H1 (cell line): ENCODE data around the gene SCP2. TPM values are rescaled to one million over a fixed set of nuclear protein-coding genes. Genes with fewer than 3 reads are reported as not detected.
A peak's percentile ranks its signal among the peaks of the same experiment; 100 is the strongest.

ENCODE experiments used
- CTCF ChIA-PET: fragments of 300-600 bp; sonication (Branson Sonifier 250); formaldehyde crosslinking; loops from one replicate; lab custom pipeline; 2021; ENCODE audit not compliant: partially characterized antibody; lab: Charles Lee
- POLR2A ChIA-PET: fragments of 300-600 bp; sonication (Branson Sonifier 250); formaldehyde crosslinking; loops from one replicate; lab custom pipeline; 2021; ENCODE audit warnings: inconsistent platforms; ENCODE audit not compliant: partially characterized antibody; lab: Charles Lee
- DNase-seq, 2 experiments: peaks; one replicate each; pipeline versions ENCODE4 v3.0.0 to v3.0.0-alpha.2; 2010 to 2022; ENCODE audit warnings: low spot score in 2 of 2, low read depth in 1 of 2, mixed read lengths in 1 of 2
- FAIRE-seq: peaks from 2 replicates; lab custom pipeline; 2011; peaks lifted over from hg19 to GRCh38; lab: Jason Lieb, UNC
- H2AFZ ChIP-seq: 2 replicates; pipeline ENCODE4 v1.8.1; 2012; ENCODE audit warnings: low read length, inconsistent platforms
- H2AK5ac ChIP-seq: 2 replicates; pipeline ENCODE4 v1.6.1; 2013; ENCODE audit warnings: low read depth, low read length
- H2BK120ac ChIP-seq: replicated peaks from 2 replicates; pipeline ENCODE3; 2013; ENCODE audit warnings: low read depth, low read length, inconsistent platforms
- H2BK12ac ChIP-seq: 2 replicates; pipeline ENCODE4 v1.6.1; 2013; ENCODE audit warnings: low read depth, low read length
- H2BK15ac ChIP-seq: 2 replicates; pipeline ENCODE4 v1.6.1; 2013; ENCODE audit warnings: low read length
- H2BK20ac ChIP-seq: 2 replicates; pipeline ENCODE4 v1.6.1; 2013; ENCODE audit warnings: low read length
- H2BK5ac ChIP-seq: 2 replicates; pipeline ENCODE4 v1.6.1; 2013; ENCODE audit warnings: low read depth, low read length
- H3K14ac ChIP-seq: 2 replicates; pipeline ENCODE4 v1.6.1; 2013; ENCODE audit warnings: inconsistent platforms; ENCODE audit not compliant: insufficient read length
- H3K18ac ChIP-seq: 2 replicates; pipeline ENCODE4 v1.6.1; 2013; ENCODE audit warnings: low read length; ENCODE audit errors: extremely low read depth
- H3K23ac ChIP-seq: 2 replicates; pipeline ENCODE4 v1.6.1; 2013; ENCODE audit warnings: inconsistent platforms; ENCODE audit not compliant: insufficient read length
- H3K23me2 ChIP-seq: 2 replicates; pipeline ENCODE4 v1.6.1; 2013; ENCODE audit warnings: low read depth, low read length
- H3K27ac ChIP-seq: 2 replicates; pipeline ENCODE4 v1.6.1; 2011; ENCODE audit warnings: low read depth, low read length, inconsistent platforms
- H3K27me3 ChIP-seq, 4 experiments: replicated peaks in 1 of 4; 1 replicate in 1 of 4; 2 replicates in 3 of 4; pipeline versions ENCODE4 v1.6.1 to v1.8.1; 2011 to 2013; ENCODE audit warnings: low read length in 3 of 4, mild to moderate bottlenecking in 3 of 4, inconsistent platforms in 2 of 4, mixed read lengths in 2 of 4, moderate library complexity in 1 of 4; ENCODE audit not compliant: control insufficient read depth in 3 of 4, insufficient read depth in 3 of 4; ENCODE audit errors: extremely low read depth in 1 of 4
- H3K36me3 ChIP-seq, 4 experiments: 2 replicates each; pipeline versions ENCODE4 v1.6.1 to v1.8.1; 2011 to 2013; ENCODE audit warnings: mild to moderate bottlenecking in 4 of 4, low read length in 3 of 4, moderate library complexity in 2 of 4, control low read depth in 1 of 4, inconsistent platforms in 1 of 4; ENCODE audit not compliant: insufficient read depth in 4 of 4, control insufficient read depth in 2 of 4
- H3K4ac ChIP-seq: replicated peaks from 2 replicates; pipeline ENCODE3; 2013; ENCODE audit warnings: low read length, low read depth, mixed read lengths, inconsistent platforms; ENCODE audit not compliant: insufficient read length
- H3K4me1 ChIP-seq, 4 experiments: replicated peaks in 1 of 4; 1 replicate in 1 of 4; 2 replicates in 3 of 4; pipeline versions ENCODE4 v1.6.1 to v1.8.1; 2011 to 2013; ENCODE audit warnings: low read length in 3 of 4, inconsistent platforms in 2 of 4, mixed read lengths in 1 of 4; ENCODE audit not compliant: insufficient read depth in 4 of 4, control insufficient read depth in 3 of 4
- H3K4me2 ChIP-seq, 2 experiments: 2 replicates each; pipeline versions ENCODE4 v1.6.1 to v1.8.1; 2011 to 2013; ENCODE audit warnings: low read depth in 2 of 2, low read length in 2 of 2, control low read depth in 1 of 2, inconsistent platforms in 1 of 2, mild to moderate bottlenecking in 1 of 2; ENCODE audit not compliant: insufficient read depth in 1 of 2
- H3K4me3 ChIP-seq, 4 experiments: fragments of 200-600, 300-600 bp in 1 of 4; sonication (generic), shearing (Covaris generic), sonication (Bioruptor Twin) in 1 of 4; 2 replicates each; pipeline versions ENCODE4 v1.5.1 to v1.8.1; 2011 to 2016; ENCODE audit warnings: low read length in 4 of 4, low read depth in 3 of 4, control low read depth in 2 of 4, inconsistent platforms in 2 of 4, mild to moderate bottlenecking in 2 of 4, mixed read lengths in 1 of 4, moderate library complexity in 1 of 4; ENCODE audit not compliant: insufficient read depth in 2 of 4; ENCODE audit errors: extremely low read depth in 1 of 4
- H3K56ac ChIP-seq: replicated peaks from 2 replicates; pipeline ENCODE3; 2013; ENCODE audit warnings: low read depth, mild to moderate bottlenecking, mixed read lengths, low read length, inconsistent platforms; ENCODE audit not compliant: insufficient read length
- H3K79me1 ChIP-seq: 2 replicates; pipeline ENCODE4 v1.6.1; 2013; ENCODE audit warnings: low read depth, low read length, control low read depth
- H3K79me2 ChIP-seq, 2 experiments: 2 replicates each; pipeline versions ENCODE4 v1.6.1 to v1.8.1; 2012 to 2013; ENCODE audit warnings: low read length in 2 of 2, mild to moderate bottlenecking in 2 of 2, inconsistent platforms in 1 of 2; ENCODE audit not compliant: insufficient read depth in 2 of 2, control insufficient read depth in 1 of 2
- H3K9ac ChIP-seq, 4 experiments: replicated peaks in 1 of 4; 1 replicate in 1 of 4; 2 replicates in 3 of 4; pipeline versions ENCODE4 v1.6.1 to v1.8.1; 2011 to 2013; ENCODE audit warnings: low read depth in 3 of 4, low read length in 3 of 4, control low read depth in 2 of 4, mild to moderate bottlenecking in 2 of 4, moderate library complexity in 2 of 4, inconsistent platforms in 1 of 4; ENCODE audit errors: extremely low read depth in 1 of 4
- H3K9me3 ChIP-seq, 2 experiments: 2 replicates each; pipeline versions ENCODE4 v1.6.1 to v1.8.1; 2012 to 2013; ENCODE audit warnings: mild to moderate bottlenecking in 2 of 2, moderate library complexity in 2 of 2, control low read depth in 1 of 2, inconsistent platforms in 1 of 2, low read depth in 1 of 2, low read length in 1 of 2, mixed read lengths in 1 of 2; ENCODE audit not compliant: insufficient read depth in 2 of 2
- H4K20me1 ChIP-seq, 2 experiments: replicated peaks in 1 of 2; 2 replicates each; pipeline versions ENCODE3 to v1.8.1; 2011 to 2013; ENCODE audit warnings: inconsistent platforms in 2 of 2, low read length in 2 of 2, mild to moderate bottlenecking in 1 of 2; ENCODE audit not compliant: insufficient read depth in 2 of 2, control insufficient read depth in 1 of 2
- H4K5ac ChIP-seq: 2 replicates; pipeline ENCODE4 v1.6.1; 2013; ENCODE audit warnings: low read length, low read depth, mixed read lengths, inconsistent platforms; ENCODE audit not compliant: insufficient read length
- H4K8ac ChIP-seq: 2 replicates; pipeline ENCODE4 v1.8.0; 2013; ENCODE audit warnings: mild to moderate bottlenecking, moderate library complexity, low read length, inconsistent platforms; ENCODE audit not compliant: insufficient read depth; ENCODE audit errors: extremely low read depth
- H4K91ac ChIP-seq: replicated peaks from 2 replicates; pipeline ENCODE3; 2013; ENCODE audit warnings: low read length, mixed read lengths, inconsistent platforms; ENCODE audit not compliant: insufficient read length
- CBX5 ChIP-seq: fragments of 300-800, 300-1000 bp; sonication (generic); IDR thresholded peaks from 2 replicates; pipeline ENCODE4 v1.7.1; 2016; ENCODE audit warnings: antibody characterized with exemption, low read length, low read depth
- CHD2 ChIP-seq: IDR thresholded peaks from 2 replicates; pipeline ENCODE4 v1.6.1; 2012; ENCODE audit warnings: low read length, improper control_type of control experiment
- FOSL1 ChIP-seq: IDR thresholded peaks from 2 replicates; pipeline ENCODE4 v1.6.1; 2011; ENCODE audit warnings: mild to moderate bottlenecking, low read depth, low read length, moderate library complexity; ENCODE audit not compliant: insufficient read depth
- HDAC6 ChIP-seq: IDR thresholded peaks from one replicate; pipeline ENCODE4 v1.7.1; 2012; ENCODE audit warnings: low read depth, mild to moderate bottlenecking, inconsistent platforms, low read length, moderate library complexity
- JUN ChIP-seq: IDR thresholded peaks from 2 replicates; pipeline ENCODE4 v1.6.1; 2011; ENCODE audit warnings: low read depth, mild to moderate bottlenecking, improper control_type of control experiment, low read length
- JUND ChIP-seq: IDR thresholded peaks from 2 replicates; pipeline ENCODE4 v1.6.1; 2011; ENCODE audit warnings: mild to moderate bottlenecking, improper control_type of control experiment, low read length
- KDM4A ChIP-seq: IDR thresholded peaks from one replicate; pipeline ENCODE4 v1.7.1; 2012; ENCODE audit warnings: low read depth, mild to moderate bottlenecking, moderate library complexity, low read length, inconsistent platforms; ENCODE audit not compliant: severe bottlenecking
- NANOG ChIP-seq: IDR thresholded peaks from 2 replicates; pipeline ENCODE4 v1.6.1; 2011; ENCODE audit warnings: low read length, low read depth, mild to moderate bottlenecking, inconsistent platforms; ENCODE audit not compliant: insufficient read depth, poor library complexity, severe bottlenecking
- POU5F1 ChIP-seq: IDR thresholded peaks from 2 replicates; pipeline ENCODE4 v1.6.1; 2011; ENCODE audit warnings: low read depth, mild to moderate bottlenecking, low read length, moderate library complexity
- TBP ChIP-seq: IDR thresholded peaks from 2 replicates; pipeline ENCODE4 v1.6.1; 2011; ENCODE audit warnings: low read depth, low read length, improper control_type of control experiment
- TEAD4 ChIP-seq: IDR thresholded peaks from 2 replicates; pipeline ENCODE4 v1.6.1; 2012; ENCODE audit warnings: low read depth, low read length, inconsistent platforms, mixed read lengths
- WGBS, 2 experiments: shearing (Covaris generic) in 1 of 2; methylation state at CpG; one replicate each; pipeline versions ENCODE4 v1.1.6 to v1.1.7; 2013 to 2015; ENCODE audit warnings: low lambda C conversion rate in 2 of 2, mixed read lengths in 2 of 2, inconsistent platforms in 1 of 2, low coverage in 1 of 2, missing lambda C conversion rate in 1 of 2; ENCODE audit not compliant: insufficient replicate concordance in 2 of 2, insufficient coverage in 1 of 2, insufficient read length in 1 of 2; ENCODE audit errors: extremely low coverage in 1 of 2, missing lambda C conversion rate in 1 of 2; 5-methylcytosine and 5-hydroxymethylcytosine counted together
- polyA plus RNA-seq, 7 experiments: library from polyadenylated mRNA; depleted of rRNA in 3 of 7; stranded (reverse) in 5 of 7; unstranded in 2 of 7; fragments of >200 nt in 5 of 7; fragments of 200-250 nt in 2 of 7; gene quantifications; 1 replicate in 5 of 7; 2 replicates in 1 of 7; 4 replicates in 1 of 7; pipeline versions ENCODE4 v1.2.1 to v1.2.3, GENCODE V29; 2011 to 2013; ENCODE audit warnings: missing spikeins in 2 of 7, mixed read lengths in 2 of 7
- total RNA-seq: library from RNA; stranded (reverse); fragmentation: NEBNext Ultra II Directional; extraction: Animal tissue kit (Norgen Biotek cat#: 25700); gene quantifications from 2 replicates; pipeline ENCODE4 v1.2.1, GENCODE V29; 2021

Gene SCP2
- total and polyA plus RNA-seq, 2 of the 8 experiments (the other 6 are each of a cell fraction or from before 2014, with no cell fraction given): 20.9 to 54.3 TPM

GRCh38 chr1:52976183-52977035, 49.3 kb downstream of the SCP2 start:
- Histone ChIP-seq H3K14ac (no peak overlapping the region), H4K5ac (peak overlapping the region; percentile 12), H2BK15ac (no peak overlapping the region), H3K23me2 (no peaks in the 10 kb centered on the region; the same call in 1 of the 2 replicates), H3K9ac (no peak overlapping the region), H3K27me3 (no peaks in the 10 kb centered on the region), H3K79me2 (no peaks in the 10 kb centered on the region), H2BK120ac (peak overlapping the region; percentile 19), H3K4me2 (peak overlapping the region; percentile 31 to 53), H3K4me1 (peaks cover 0 to 12% (median 1%) of the 10 kb centered on the region in 4 experiments; a peak in 5 of 7 replicates), H4K20me1 (no peaks in the 10 kb centered on the region), H2AFZ (no peak overlapping the region), H2BK12ac (no peak overlapping the region), H3K23ac (no peak overlapping the region), H3K79me1 (no peaks in the 10 kb centered on the region), H3K18ac (peak overlapping the region; percentile 60), H3K9me3 (no peaks in the 10 kb centered on the region), H4K91ac (peak overlapping the region; percentile 79), H2BK5ac (peak overlapping the region; percentile 16; the same call in 1 of the 2 replicates), H3K56ac (no peak overlapping the region), H3K36me3 (no peaks in the 10 kb centered on the region), H3K4me3 (peak overlapping the region in 1 of 4 experiments; percentile 43; a peak in 1 of 8 replicates), H2BK20ac (peak overlapping the region; percentile 8; the same call in 1 of the 2 replicates), H3K27ac (no peak overlapping the region; the same call in 1 of the 2 replicates), H3K4ac (no peak overlapping the region), H4K8ac (peak overlapping the region; percentile 51; the same call in 1 of the 2 replicates), H2AK5ac (no peak overlapping the region; the same call in 1 of the 2 replicates)
- ChIA-PET POLR2A (interaction anchor here (0.6 to 1.0 kb wide), 3 partner anchors 70 to 572 kb away, joined by 3 to 4 read pairs (median 3); partner anchors contain the start of genes ORC1 and PRPF38A), CTCF (interaction anchor here (0.7 to 2.9 kb wide), 7 partner anchors 13 to 286 kb away, joined by 3 to 7 read pairs (median 4); no protein-coding TSS in a partner anchor)
- 38% methylated on average over 3 of the region's 3 CpGs; no CpG with 5 or more reads in 1 of the 2 experiments for WGBS, 2 experiments
- FAIRE-seq (peak; percentile 93), DNase-seq (peak; percentile 38 to 66)
- no peak for TF ChIP-seq HDAC6
- peak; percentile 98 for TF ChIP-seq POU5F1
- TF ChIP-seq TEAD4: peak; percentile 93
- TF ChIP-seq JUN: no peak
- TF ChIP-seq CBX5: no peak
- no peak for TF ChIP-seq TBP
- no peak for TF ChIP-seq FOSL1
- TF ChIP-seq KDM4A: no peak
- TF ChIP-seq JUND: no peak
- no peak for TF ChIP-seq CHD2
- no peak for TF ChIP-seq NANOG
